KG1 (cell line): ENCODE data around the gene HK1.
"Not testable (repeated sequence)": the region's sequence is repeated elsewhere in the genome, so short reads cannot be mapped to it uniquely, and the experiment has no call there.

Source experiments
- DNase-seq: peaks from one replicate; lab custom pipeline; 2025; lab: John Stamatoyannopoulos, UW

HK1 gene

DNA sequence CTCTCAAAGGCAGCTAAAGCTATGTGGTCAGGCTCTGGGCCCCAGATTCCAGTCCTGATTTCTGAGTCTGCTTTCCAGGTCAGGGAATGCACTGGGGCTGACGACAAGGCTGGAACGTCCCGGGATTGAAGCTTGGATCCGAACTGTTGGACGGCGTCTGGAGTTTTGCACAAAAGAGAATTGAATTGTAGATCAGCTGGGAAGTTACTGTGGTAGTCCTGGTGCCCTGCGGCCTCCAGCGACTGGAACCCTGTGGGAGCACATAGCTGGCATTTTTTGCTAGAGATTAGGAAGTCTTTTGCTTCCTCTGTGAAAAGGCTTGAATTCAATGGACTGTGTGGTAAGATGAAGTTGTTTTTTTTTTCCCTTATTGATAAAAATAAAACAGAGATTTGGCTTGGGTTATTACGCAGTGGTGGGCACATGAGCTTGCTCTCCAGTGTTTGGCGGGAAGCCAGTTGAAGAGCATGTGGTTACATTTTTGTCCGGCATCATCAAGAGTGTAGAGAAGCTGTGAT, at the start of gene HK1:
Gene HK1 (plus strand): TSS at position 51 of the 518 bp plus-strand sequence.
- DNase-seq = no peak

GRCh38 chr10:69229616-69229916, 48.7 kb upstream of the HK1 start:
- DNase-seq = no peak

- DNase-seq = no peak
These were observed 48.2 kb upstream of the HK1 start for GRCh38 chr10:69230128-69230527.

DNA sequence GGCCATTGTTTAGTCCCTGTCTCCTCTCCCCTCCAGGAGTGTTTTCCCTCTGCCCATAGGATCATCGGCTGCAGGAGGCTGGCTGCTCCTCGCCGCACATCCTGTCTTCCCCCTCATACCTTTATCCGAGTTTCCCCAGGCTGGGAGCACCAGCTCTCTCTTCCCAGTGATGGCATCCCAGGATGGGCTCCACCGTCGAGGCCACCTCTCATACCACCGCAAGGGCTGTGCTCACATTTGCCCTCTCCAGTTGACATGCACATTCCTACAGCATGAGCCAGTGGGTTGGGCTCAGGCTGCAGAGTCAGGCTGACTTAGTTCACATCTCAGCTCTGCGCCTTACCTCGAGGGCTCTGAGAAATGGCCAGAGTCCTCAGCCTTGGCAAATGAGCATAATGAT, 46.0 kb upstream of the HK1 start:
- no peak for DNase-seq

DNA sequence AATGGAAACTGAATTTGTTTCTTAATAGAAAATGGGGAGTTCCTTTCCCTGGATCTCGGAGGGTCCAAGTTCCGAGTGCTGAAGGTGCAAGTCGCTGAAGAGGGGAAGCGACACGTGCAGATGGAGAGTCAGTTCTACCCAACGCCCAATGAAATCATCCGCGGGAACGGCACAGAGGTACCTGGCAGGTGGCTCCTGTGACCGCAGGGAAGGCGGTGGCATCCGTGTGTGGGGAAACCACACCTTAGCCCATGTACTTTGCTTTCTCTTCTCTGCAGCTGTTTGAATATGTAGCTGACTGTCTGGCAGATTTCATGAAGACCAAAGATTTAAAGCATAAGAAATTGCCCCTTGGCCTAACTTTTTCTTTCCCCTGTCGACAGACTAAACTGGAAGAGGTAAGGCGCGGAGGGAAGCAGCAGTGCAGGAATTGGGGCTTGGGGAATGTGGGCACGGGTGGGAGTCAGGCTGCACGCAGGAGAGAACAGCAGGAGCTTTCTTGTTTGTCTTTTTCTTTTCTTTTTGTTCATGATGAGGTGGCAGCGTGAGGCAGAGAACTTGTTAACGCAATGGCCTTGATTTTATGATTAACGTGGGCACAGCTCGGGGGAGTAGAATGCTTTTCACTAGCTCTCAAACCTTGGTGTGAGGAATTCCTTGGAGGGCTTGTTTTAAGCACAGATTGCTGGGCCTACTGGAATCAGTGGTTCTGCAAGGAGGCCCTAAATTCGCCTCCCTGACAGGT, 45.4 kb upstream of the HK1 start:
- no peak for DNase-seq

- DNase-seq = no peak
These were observed 43.8 kb upstream of the HK1 start for GRCh38 chr10:69234447-69234846.

GRCh38 chr10:69237528-69238159, 40.7 kb upstream of the HK1 start:
- peak; percentile 80 for DNase-seq

DNA sequence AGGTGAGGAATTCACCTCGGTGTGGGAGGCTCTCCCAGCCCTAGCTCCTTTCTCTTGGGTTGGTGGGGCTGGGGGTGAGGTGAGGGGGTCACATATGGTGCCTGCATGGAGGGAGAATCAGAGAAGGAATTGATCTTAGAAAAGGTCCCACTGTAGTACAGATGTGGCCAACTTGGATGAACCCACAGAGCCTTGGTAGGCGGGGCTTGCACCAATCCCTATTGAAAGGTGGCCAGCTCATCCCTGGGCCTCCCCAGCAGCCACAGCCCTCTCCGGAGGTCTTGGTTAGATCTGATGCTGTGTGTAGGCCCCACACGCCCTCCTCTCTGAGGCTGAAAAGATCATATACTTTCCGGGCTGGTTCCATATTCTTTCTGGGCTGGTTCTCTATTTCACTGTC, 39.2 kb upstream of the HK1 start:
- DNase-seq = no peak

- DNase-seq = no peak
These were observed 38.4 kb upstream of the HK1 start for GRCh38 chr10:69239816-69240434.

GRCh38 chr10:69240455-69240854, 37.8 kb upstream of the HK1 start:
- DNase-seq = no peak

- DNase-seq = no peak
These were observed 36.7 kb upstream of the HK1 start for GRCh38 chr10:69241575-69241974.

DNA sequence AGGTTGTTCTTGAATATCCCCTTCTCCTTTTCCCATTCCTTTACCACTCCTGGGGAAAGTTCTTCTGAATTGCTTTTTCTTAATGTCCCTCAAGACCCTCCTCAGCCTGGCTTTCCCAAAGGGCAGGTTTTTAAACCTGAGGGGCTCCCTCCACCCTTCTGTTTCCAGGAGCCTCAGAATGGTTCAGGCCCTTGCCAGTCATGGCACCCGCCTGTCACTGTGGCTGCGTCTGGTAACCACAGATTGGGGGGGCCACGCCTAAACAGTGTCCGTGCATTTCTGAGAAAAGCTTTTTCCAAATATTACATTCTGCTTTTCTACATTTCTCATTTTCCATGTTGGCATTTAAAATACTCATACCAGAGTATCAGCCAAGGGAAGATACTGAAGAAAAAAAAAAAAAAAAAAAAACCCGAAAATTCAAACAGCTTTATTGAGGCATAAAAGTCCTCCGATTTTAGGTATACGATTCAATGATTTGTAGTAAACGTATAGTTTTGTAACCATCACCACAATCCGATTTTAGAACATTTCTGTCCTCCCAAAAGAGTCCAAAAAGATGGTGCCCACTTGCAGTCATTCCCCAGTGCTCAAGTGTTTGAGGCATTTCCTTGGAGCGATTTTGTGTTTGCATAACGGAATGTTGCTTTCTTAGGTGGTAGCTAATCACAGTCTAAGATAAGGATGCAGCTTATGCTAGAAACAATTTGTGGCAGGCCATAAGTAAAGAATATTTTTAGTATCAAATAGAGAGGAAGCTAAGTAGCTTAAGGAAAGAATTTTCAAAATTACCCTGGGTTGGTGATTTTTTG, 36.0 kb upstream of the HK1 start:
- no peak for DNase-seq

GRCh38 chr10:69242852-69243212, 35.5 kb upstream of the HK1 start:
- no peak for DNase-seq

DNA sequence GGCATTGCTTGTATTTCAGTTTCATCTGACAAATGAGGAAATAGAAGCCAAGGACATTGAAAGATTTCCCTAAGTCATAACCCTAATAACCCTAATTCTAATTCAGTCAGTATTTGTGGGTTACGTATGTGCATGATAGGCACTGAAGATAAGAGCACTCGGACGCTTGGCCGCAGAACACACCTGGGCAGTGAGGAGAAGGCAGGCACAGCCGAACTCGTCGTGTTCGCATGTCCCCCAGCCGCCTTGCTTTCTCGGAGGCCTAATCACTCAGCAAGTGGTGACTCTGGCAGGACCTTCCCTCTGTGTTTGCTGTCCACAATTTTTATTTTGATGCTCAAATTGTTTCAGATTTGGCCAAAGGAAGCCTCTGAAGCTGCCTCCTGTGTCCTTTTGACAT, 34.5 kb upstream of the HK1 start:
- DNase-seq = no peak

- DNase-seq = no peak
These were observed 32.3 kb upstream of the HK1 start for GRCh38 chr10:69246036-69246435.

- no peak for DNase-seq
These were observed 31.5 kb upstream of the HK1 start for GRCh38 chr10:69246581-69247312.

GRCh38 chr10:69247313-69247710, 31.0 kb upstream of the HK1 start:
- no peak for DNase-seq

- no peak for DNase-seq
These were observed 30.1 kb upstream of the HK1 start for GRCh38 chr10:69248117-69248730.

DNA sequence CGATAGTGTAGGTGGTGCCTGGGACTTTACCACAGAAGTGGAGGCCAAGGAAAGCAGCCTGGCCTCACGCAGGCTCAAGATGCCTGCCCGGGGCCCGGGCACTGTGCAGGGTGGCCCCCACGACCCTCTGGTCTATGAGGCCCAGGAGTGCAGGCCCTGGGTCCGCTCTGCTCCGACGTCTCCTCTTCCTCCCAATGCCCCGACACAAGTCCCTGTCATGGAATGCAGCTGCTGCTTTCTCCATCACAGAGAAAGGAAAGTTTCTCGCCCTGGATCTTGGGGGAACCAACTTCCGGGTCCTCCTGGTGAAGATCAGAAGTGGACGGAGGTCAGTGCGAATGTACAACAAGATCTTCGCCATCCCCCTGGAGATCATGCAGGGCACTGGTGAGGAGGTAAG, 28.3 kb upstream of the HK1 start:
- no peak for DNase-seq

GRCh38 chr10:69251417-69251816, 26.9 kb upstream of the HK1 start:
- DNase-seq = not testable (repeated sequence)

GRCh38 chr10:69253171-69253570, 25.1 kb upstream of the HK1 start:
- DNase-seq = no peak
